Sigmoid colon (tissue), 4 donors: ENCODE data around the gene HUS1.

ENCODE experiments used
- CTCF ChIP-seq, 4 experiments: fragments of 450-650 bp in 3 of 4; fragments of 200-600 bp in 1 of 4; IDR thresholded peaks; one replicate each; pipeline ENCODE4 v1.5.1; 2016 to 2019; ENCODE audit warnings: antibody characterized with exemption in 4 of 4, mild to moderate bottlenecking in 3 of 4, moderate library complexity in 2 of 4
- EP300 ChIP-seq, 4 donors: sonication (generic); formaldehyde crosslinking; IDR thresholded peaks; one replicate each; pipeline ENCODE4 v1.6.1; 2017; ENCODE audit warnings: antibody characterized with exemption in 4 of 4
- POLR2A ChIP-seq, 2 donors: fragments of 450-650 bp; IDR thresholded peaks; one replicate each; pipeline ENCODE4 v1.6.1; 2016; ENCODE audit warnings: antibody characterized with exemption in 2 of 2, mild to moderate bottlenecking in 2 of 2, moderate library complexity in 2 of 2
- POLR2AphosphoS5 ChIP-seq, 4 donors: sonication (generic); formaldehyde crosslinking; IDR thresholded peaks; one replicate each; pipeline ENCODE4 v1.6.1; 2017; ENCODE audit warnings: antibody characterized with exemption in 4 of 4

DNA sequence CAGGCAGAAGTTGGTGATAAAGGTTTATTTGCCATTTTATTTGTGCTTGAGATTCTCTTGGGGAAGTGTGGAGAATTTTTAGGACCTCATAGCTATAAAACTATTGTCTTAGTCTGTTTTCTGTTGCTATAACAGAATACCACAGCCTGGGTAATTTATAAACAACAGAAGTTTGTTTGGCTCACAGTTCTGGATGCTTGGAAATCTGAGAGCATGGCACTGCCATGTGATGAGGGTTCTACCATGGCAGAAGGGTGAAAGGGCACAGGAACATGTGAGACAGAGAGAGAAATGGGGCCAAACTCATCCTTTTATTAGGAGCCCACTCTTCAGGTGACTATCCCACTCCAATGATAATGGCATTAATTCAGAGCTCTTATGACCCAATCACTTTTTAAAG, 37.2 kb upstream of the HUS1 start:
- no peak for TF ChIP-seq CTCF (IDR thresholded peaks at IDR 0.05)
- no peak for TF ChIP-seq POLR2A (IDR thresholded peaks at IDR 0.05)
- TF ChIP-seq POLR2AphosphoS5 (IDR thresholded peaks at IDR 0.05): no peak
- TF ChIP-seq EP300 (IDR thresholded peaks at IDR 0.05): no peak
